Fibroblast of lung (primary cell): ENCODE results near the gene TBX6.

Experiments used
- CTCF ChIP-seq, 2 donors: IDR thresholded peaks in 1 of 2; conservative IDR thresholded peaks in 1 of 2; 1 replicate in 1 of 2; 2 replicates in 1 of 2; pipeline ENCODE4 v1.5.1; 2011 to 2012; ENCODE audit warnings: low read length in 2 of 2, control low read depth in 1 of 2, inconsistent platforms in 1 of 2, low read depth in 1 of 2, mild to moderate bottlenecking in 1 of 2
- EZH2 ChIP-seq: IDR thresholded peaks from 2 replicates; pipeline ENCODE4 v1.5.1; 2012; ENCODE audit warnings: low read length, control low read depth, mild to moderate bottlenecking; ENCODE audit errors: missing control alignments

GRCh38 chr16:30096105-30096861 lies 4.6 kb upstream of the TBX6 start, which contains the start of gene YPEL3:
- TF ChIP-seq EZH2 (no peak), CTCF (conservative IDR thresholded peaks at IDR 0.05 in 1 of 2, IDR thresholded peaks at IDR 0.05 in 1 of 2; ENCODE audit: low read depth in 1 of 2, low read length in 2 of 2) (no peak)
